HG03354 (cell line): Measurements from ENCODE around the gene NPIPA3.
"Not testable (repeated sequence)": the region's sequence is repeated elsewhere in the genome, so short reads cannot be mapped to it uniquely, and the experiment has no call there.

Source experiments
- ATAC-seq: cut with Tn5 transposase; IDR thresholded peaks from one replicate; pipeline ENCODE4 v1.9.1; 2021; ENCODE audit warnings: mild to moderate bottlenecking; ENCODE audit not compliant: unreplicated experiment, poor library complexity, severe bottlenecking

Gene NPIPA3

DNA sequence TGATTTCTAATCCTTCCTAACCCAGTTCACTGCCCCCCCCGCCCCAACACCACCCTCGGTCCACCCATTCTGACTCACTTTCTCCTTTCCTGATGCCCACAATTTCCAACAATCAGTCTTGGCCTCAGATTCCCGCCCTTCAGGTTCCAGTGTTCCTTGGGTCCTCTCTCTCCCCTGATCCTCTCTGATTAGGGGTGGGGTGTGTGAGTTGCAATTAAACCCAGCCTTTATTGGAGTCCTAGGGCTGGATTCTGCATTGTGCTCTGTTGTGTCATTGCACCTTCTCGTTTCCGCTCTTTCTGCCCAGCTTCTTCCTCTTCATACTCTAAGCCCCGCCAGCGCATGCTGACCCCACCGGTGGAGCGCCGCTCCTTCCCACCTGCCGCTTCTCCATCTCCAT lies 38.6 kb downstream of the NPIPA3 start:
- not testable (repeated sequence) for ATAC-seq

DNA sequence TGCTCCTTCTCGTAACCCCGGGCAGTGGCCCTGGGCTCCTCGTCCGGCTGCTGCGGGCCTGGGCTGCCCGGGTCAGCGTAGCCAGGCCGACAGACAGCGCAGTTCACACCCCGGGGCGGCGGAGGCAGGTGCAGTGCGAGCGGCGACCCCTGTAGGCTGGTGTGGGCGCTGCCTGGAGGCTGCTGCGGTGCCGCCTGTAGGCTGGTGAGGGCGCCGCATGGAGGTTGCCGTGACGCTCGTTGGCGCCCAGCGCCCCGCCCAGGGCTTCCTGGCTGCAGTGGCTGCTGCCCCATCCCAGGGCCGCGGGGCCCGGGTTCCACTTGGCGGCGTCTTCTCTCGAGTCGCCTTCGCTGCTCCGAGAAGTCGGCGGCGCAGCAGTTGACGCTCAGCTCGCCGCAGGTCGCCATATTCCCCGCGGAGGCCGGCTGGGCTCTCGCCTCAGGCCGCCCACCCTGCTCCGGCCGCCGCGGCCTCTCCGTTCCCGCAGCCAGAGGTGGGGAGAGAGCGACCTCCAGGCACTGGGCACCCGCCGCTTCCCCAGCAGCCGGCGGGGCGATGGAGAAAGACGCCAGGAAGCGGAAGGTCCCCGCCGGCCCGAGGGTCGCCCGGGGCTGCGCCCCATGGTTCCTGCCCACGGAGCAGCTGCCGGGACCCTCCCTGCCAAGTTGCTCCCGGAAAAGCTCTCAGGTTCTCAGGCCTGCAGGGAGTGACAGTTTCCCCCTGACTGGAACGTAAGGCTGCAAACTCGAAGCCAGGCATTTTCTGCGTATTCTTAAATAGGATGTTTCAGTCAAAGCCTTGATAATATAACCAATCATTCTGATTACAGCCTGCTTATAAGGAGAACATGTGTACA lies 39.3 kb downstream of the NPIPA3 start, which contains the start of gene NPIPA2:
Gene NPIPA2 (plus strand): TSS at position 261 of the 856 bp plus-strand sequence. CDS start 5,533 bp downstream, outside the sequence.
- ATAC-seq: peak; percentile 99

DNA sequence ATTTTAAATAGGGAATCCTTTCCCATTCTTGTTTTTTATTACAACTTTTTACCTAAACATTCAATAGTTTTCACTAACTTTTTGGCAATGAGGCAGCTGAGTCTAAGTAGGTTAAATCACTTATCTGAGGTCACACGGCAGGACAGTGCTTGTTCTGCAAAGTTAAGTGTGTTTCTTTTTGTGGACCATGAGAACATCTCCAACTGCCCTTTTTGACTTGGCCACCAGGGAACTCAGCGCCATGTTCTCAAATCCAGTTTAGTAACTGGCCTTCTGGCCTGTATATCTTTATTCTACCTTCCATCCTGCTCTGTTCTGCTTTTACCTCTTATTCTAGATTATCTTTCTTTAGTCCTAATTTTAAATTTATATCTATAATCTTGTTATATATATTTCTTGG lies 70.4 kb downstream of the NPIPA3 start:
- ATAC-seq: not testable (repeated sequence)

DNA sequence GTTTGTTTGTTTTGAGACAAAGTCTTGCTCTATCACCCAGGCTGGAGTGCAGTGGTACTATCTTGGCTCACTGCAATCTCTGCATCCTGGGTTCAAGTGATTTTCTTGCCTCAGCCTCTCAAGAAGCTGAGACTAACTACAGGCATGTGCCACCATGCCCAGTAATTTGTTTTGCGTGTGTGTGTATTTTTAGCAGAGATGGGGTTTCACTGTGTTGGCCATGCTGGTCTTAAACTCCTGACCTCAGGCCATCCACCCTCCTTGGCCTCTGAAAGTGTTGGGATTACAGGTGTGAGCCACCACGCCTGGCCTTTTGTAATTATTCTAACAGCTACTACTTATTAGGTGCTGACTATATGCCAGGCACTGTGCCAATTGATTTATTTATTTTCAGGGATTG lies 72.4 kb downstream of the NPIPA3 start:
- ATAC-seq: not testable (repeated sequence)
